ENCODE data around the gene NMNAT2.

- TF ChIP-seq CTCF (IDR thresholded peaks at IDR 0.05) (no peak), POLR2A (IDR thresholded peaks at IDR 0.05) (no peak)
Measured at GRCh38 chr1:183435497-183435896, 17.3 kb upstream of the NMNAT2 start.

Measured in body of pancreas (tissue), 4 donors.